Skin of body (tissue), 2 donors: ENCODE data around the gene PFN3. TPM values are rescaled to one million over a fixed set of nuclear protein-coding genes. Genes with fewer than 3 reads are reported as not detected.

Source experiments
- DNase-seq: peaks from one replicate; lab custom pipeline; 2025; lab: John Stamatoyannopoulos, UW
- total RNA-seq: library from RNA; depleted of rRNA; stranded (reverse); fragments of >200 nt; gene quantifications from one replicate; pipeline ENCODE4 v1.2.3, GENCODE V29; 2014

Gene PFN3, protein sequence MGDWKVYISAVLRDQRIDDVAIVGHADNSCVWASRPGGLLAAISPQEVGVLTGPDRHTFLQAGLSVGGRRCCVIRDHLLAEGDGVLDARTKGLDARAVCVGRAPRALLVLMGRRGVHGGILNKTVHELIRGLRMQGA
- not detected for total RNA-seq

DNA sequence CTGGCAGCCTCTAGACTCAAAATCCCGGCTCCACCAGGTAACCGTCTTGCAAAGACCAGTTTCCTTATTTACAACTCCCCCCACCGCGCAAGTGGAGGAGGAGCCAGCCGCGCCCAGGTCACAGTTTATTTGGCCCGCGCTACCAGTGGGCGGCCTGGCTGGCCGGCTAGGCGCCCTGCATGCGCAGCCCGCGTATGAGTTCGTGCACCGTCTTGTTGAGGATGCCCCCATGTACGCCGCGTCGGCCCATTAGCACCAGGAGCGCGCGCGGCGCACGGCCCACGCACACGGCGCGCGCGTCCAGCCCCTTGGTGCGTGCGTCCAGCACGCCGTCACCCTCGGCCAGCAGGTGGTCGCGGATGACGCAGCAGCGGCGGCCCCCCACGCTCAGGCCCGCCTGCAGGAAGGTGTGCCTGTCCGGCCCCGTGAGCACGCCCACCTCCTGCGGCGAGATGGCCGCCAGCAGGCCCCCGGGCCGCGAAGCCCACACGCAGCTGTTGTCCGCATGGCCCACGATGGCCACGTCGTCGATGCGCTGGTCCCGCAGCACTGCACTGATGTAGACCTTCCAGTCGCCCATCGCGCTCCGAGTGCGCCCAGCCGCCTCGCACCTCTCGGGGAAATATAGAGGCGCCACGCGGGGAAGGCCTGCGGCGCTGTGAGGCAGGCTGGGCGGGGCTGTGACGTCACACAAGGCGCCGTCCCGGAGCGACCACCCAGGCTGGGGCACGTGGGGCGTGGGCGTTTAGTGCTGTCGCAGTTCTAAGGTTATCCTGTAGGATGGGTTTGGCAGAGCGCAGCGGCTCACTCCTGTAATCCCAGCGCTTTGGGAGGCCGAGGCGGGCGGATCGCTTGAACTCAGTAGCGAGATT lies at the start of gene PFN3:
TSS of gene PFN3 (minus strand) at position 665 of the 872 bp plus-strand sequence. CDS start at position 580, 85 bp downstream.
- peak; percentile 14 for DNase-seq

DNA sequence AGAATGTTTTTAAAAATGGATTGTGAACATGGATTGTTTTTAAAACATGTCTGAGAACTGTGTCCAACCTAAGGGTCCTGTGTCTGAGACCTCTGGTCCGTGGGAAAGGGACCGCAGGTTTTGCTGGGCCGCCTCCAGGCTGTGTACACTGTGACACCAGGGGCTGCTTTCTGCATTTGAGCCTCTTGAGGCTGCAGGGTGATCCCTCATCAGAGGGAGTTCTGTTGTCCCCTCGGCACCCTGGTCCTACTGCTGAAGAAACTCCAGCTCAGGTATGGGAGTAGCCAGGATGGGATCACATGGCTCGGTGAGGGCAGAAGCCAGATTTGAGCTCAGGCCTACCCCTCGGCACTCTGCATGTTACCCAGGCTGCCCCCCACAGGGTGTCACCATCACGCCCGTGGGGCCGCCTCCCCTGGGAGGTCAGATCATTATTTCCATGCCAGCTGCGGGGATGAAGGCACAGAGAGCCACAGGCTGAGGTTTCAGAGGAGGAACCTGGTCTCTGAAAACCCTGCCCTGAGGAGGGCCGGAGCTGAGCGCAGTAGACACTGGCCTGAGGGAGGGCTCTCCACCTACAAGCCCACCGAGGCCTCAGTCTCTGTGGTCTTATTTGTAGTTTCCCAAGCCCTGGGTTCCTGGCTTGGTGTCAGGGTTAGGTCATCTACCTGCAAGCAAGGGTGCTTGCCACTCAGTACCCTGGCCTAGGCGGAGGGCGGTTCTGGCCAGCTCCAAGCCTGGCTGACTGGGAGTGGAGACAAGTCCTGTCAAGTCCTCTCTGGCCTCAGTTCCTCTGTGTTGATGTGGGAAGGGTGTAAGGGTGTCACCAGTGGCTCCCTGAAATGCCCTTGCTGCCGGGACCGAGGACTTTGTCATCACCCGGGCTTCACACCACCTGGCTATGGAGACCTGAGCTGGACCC lies 48.9 kb upstream of the PFN3 start:
- DNase-seq = no peak

DNA sequence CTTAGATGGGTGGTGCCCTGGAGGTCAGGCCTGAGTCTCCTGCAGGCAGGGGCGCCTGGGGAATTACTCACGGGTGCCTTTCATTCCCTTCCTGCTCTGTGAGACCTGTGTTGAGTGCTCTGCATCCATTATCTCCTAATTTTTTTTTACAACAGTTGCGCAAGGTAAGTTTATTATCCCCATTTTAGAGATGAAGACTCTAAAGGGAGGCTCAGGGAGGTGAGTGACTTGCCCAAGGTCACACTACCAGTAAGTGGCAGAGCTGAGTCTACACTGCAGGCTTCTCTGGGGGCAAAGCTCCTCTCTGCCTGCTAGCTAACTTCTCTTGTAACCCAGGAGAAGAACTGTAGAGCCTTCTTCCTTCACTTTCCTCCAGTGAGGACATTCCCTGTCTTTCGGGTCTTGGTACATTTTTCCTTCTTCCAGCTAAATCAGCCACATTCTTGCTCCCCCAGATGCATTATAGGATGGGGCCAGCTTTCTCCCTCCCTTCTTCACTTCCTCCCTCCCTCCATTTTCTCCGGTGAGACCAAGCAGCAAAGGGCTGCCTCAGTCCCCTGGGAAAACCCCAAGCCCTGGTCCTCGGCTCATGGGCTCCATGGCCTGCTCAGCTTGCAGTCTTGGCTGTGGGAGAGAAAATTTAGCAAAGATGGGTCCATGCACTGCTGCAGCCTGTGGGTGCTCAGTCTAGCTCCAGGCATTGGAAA lies 47.9 kb upstream of the PFN3 start:
- DNase-seq = no peak

DNA sequence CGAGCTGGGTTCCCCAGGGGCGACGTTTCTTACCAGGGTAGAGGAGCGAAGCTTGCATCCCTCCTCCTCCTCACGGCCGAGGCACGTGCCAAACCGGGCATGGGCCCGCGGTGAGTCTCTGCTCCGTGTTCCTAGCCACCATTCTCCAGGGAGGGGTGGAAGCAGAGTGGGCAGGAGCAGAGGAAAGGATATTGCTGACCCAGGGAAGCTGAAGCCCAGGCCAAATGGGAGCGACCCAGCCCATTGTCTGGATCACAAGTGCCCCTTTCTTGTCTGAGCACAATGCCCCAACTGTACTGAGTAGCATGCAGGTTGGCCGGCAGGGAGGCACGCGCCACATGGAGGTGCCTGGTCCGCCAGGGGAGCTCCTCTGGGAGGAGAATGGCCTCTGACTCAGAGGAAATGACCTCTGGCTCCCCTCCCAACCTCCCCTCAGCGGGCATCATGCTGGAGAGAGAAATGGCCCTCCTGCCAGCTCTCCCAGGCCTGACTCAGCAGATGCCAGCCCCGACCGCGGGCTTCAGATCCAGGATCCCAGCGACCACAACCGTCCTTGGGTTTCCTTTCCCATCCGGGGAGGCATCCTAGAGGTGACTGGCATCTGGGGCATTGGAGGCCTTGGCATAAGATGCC lies 47.3 kb upstream of the PFN3 start:
- no peak for DNase-seq

DNA sequence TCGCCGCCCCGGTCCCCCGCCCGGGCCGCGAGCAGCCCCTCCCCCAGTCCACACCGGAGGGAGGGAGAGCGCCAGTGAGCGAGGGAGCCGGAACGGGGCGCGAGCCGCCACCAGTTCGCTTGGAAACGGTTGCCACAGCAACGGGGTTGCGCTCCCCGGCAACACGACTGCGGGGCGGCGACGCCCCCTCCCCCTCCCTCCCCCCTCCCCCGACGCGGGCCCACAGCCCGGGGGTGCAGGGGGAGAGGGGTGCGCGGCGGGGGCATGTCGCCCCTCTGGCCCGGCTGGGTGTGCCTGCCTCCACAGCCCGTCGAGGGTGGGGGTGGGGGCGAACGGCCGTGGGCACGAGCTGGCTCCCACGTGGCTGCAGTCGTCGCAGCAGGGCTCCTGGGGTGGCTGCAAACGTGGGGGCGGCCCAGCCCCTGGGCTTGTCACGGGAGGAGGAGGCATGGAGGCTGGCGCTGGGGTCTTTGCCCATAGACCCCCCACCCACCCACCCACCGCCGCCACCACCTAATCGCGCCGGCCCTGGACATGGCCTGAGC lies 46.7 kb upstream of the PFN3 start:
- peak; percentile 35 for DNase-seq

DNA sequence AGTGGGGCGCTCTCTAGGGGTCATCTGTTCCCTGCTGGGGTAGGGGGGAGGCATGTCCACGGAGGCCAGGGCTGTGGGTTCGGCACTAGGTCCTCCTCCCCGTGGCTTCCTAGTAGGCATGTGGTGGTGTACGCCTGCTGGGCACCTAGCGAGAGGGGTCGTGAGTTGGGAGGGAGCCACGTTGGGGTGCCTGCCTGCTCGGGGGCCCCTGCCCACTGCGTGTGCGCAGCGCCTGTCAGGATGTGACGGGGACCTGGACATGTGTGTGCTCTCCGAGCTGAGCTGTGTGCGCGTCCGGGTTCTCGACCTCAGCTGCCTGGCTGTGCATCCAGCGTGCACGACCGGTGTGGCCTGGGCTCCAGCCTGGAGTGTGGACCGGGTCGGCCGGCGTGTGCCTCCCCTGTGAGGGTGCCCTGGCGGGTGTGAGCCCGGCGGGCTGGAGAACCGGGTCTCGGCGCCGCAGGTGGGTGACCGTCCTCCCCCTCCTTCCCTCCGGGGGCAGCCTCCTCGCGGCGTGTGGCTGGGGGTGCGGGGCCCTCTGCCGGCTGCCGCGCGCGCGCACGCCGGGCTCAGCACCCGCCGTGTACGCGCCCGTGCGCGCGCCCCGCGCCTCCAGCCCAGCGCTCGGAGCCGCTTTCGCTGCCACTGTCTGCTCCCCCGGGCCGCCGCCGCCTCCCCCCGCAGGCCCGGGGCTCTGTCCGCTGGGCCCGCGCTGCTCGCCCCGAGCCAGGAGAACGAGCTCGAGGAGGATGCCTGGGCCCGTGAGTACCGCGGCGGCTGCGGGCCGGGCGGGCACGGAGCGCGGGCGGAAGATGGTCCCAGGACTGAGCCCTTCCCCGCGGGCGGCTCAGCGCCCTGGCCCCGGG lies 46.0 kb upstream of the PFN3 start, which contains the start of gene PRR7:
TSS of gene PRR7 (plus strand) at position 615 of the 866 bp plus-strand sequence. CDS start 8,254 bp downstream, outside the sequence.
- peak; percentile 39 for DNase-seq

DNA sequence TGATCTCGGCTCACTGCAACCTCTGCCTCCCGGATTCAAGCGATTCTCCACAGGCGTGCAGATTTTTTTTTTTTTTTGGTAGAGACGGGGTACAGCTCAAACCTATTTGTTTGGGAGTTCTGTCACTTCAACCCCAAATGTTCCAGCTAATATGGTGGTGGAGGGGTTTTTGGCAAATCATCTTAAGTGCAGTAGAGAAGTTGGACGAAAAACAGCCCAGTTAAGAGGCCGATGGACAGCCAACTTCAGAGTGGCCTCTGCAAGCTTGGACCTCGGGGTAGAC lies 45.4 kb upstream of the PFN3 start:
- DNase-seq = no peak

DNA sequence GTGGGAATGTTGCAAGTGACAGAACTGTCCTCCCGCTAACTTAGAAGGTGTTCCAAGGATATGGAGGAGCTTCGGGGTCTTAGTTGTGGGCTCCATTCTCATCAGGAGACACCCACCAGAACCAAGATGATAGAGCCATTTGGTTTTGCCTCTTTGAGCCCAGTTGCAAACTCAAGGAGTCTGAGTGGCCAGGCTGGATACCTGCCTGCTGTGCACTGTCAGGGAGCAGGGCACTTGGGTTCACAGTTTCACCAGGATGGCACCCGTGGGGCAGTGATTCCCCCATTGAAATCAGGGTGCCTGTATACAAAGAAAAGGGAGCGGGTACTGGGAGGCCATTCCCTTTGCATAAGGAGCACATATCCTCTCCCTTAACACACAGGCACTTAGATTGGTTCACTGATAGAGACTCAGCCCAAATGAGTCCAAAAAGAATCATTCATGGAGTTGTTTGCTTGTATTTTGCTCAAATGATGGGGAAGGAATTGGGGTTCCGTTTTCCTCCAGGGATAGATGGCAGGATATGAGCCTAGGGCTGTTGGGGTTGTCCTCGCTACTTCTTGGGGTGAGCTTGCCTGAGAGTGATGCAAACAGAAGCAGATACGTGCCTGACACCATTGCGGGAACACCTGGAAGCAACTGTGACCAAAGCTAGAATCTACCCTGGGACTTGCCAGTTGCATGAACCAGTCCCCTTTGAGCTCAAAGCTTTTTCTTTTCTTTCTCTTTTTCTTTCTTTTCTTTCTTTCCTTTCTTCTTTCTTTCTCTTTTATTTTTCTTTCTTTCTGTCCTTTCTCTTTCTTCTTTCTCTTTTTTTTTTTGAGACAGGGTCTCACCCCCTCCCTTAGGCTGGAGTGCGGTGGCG lies 44.8 kb upstream of the PFN3 start:
- DNase-seq = no peak

DNA sequence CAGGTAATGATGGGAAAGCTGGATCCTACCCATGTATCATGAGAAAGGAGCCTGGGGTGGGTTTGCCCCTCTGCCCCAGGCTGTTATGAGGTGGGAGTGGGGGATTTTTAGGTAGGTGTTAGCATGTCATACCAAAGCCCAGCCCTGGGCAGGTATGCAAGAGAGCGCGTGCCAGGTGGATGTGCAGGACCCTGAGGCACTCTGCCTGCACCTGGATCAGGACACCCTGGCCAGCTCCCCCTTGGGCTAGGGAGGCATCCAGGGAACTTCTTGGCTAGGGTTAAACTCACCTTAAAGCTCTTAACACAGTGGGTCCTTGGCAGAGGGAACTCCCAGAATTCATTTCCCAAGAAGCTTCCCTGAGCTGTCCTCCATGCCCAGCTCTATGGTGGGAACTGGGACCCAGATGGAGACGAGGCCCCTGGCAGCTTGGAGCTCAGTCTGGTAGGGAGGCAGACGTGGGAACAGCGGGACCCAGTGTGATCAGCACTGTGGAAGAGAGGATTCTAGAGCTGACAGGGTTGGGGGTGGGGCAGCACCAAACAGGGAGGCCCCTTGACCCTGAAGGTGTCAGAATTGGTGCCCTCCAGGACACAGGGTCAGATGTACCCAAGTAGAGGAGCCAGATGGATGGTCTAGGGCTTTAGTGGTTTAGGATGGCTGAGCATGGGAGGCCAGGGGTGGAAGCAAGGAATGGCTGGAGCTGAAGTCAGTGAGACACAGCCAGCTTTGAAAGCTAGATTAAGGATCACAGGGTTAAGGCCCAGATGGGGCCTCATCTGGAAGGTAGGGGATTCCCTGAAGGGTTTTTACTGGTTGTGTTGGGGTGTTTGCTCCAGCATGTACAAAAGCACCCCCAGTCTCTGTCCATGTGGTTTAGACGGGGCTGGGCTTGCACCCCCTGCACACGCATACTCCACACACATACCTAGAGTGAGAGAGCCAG lies 43.9 kb upstream of the PFN3 start:
- DNase-seq = no peak

DNA sequence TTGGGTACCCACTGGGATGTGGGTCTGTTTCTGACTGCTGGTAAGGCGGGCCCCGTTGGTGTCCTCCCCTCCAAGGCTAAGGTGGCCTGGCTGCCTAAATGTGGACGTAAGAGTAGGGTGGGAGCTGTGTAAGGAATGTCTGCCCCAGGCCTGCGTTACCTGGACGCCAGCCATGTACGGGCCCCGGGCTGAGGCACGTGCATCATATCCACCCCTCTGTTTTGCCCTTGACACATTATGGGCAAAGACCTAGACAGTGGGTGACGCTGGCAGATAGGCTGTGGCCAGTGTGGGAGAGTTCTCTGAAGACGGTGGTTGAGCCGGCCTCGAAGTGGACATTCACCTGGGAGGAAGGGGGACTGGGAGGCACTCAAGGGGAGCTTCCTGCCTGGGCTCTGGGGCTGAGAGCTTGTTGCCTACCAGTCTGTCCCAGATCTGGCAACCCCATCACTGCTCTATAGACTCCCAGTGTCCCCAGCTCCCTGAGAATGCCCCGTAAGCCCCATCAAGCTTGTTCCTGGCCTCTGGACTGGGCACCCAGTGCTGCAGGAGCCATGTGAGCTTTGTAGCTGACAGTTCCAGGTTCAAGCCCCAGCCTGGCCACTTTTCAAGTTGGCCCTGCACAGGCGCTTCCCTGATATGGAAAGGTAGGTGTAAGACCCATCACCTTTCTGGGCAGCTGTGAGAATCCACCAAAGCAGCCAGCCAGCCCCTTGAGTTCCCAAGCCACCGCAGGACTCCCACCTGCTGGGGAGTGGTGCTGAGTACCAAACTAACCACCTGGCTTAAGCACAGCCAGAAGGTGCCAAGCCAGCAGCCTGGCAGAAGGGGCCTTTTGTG lies 42.9 kb upstream of the PFN3 start:
- no peak for DNase-seq

DNA sequence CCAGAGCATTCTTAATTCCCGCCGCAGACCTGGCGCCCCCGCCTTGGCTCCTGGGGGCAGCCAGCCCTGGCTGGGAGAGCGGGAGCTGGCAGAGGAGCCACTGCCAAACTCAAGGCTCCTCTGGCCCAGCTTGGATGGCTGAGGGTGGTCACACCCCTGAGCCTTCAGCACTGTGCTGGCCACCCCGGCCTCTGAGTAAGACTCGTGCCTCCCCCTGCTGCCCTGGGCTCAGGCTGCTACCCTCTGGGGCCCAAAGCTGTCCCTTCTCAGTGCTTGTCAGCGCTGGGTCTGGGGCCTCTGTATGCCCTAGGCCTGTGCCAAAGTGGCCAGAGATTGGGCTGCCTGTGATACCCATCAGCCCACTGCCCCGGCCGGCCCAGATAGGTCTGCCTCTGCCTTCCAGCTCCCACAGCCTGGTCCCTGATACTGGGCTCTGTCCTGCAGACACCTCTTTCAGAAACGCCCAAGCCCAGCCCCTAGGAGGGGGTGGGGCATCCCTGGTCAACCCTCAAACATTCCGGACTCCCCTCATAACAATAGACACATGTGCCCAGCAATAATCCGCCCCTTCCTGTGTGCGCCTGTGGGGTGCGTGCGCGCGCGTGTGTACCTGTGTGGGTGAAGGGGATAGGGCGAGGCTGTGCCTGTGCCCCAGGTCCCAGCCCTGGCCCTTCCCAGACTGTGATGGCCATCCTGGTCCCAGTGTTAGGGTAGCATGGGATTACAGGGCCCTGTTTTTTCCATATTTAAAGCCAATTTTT lies 41.8 kb upstream of the PFN3 start:
- DNase-seq = no peak

DNA sequence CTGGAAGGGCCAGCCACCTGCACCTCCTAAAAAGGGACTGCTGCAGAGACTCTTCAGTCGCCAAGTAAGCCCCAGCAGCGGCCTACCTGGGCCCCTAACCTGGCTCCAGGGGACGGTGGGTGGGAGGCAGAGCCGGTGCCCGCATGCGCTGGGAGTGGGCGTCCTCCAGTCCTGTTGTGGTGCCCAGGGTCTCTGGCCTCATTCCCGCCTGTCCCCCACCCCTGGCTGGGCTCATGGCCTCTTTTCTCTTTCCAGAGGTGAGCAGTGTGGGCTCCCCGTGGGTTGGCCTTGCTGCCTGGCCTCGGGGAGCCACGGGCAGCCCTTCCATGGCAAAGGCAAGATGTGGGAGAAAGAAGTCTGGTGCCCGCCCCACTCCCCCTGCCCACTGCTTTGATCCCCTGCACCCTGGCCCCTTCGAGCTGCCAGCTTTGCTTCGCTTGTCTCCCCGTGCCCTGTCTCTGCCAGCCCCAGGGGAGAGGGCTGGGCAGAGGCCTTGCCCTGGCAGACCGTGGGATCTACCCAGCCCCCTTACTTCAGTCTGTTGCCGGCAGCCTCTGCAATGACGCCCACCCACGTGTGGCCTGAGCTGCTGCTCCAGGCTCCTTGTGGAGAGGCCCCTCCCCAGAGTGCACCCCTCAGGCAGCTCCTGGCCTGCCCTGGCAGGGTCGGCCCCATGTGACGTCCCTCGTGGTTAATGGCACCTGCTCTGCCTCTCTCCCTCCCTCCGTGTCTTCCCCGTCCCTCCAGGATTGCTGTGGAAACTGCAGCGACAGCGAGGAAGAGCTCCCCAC lies 40.7 kb upstream of the PFN3 start:
- DNase-seq = no peak

DNA sequence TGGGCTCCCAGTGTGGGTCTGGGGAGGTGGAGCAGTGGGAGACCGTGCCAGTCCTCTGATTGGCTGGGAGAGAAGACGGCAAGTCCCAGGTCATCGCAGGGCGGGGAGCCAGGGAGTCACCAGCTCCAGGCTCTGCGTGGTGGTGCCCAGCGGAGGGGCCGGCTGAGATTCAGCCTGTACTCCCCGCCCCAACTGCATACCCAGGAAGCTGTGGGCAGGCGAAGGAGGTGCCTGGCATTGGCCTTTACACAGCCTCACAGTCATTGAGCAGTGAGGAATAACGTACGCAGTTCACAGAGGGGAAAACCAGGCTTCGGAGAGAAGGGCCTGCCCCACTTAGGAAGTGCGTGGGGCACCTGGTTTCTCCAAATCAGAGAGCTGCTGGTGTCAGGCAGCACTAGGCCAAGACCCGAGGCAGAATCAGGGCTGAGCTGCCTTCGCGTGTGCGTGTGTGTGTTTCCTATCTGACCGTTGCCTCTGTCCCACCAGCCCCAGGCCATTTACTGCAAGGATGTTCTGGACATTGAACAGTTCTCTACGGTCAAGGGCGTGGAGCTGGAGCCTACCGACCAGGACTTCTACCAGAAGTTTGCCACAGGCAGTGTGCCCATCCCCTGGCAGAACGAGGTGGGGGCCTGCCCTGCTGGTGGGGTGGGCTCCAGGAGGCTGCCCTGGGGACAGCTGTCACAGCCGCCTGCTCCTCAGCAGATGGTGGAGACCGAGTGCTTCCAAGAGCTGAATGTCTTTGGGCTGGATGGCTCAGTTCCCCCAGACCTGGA lies 39.9 kb upstream of the PFN3 start:
- no peak for DNase-seq

DNA sequence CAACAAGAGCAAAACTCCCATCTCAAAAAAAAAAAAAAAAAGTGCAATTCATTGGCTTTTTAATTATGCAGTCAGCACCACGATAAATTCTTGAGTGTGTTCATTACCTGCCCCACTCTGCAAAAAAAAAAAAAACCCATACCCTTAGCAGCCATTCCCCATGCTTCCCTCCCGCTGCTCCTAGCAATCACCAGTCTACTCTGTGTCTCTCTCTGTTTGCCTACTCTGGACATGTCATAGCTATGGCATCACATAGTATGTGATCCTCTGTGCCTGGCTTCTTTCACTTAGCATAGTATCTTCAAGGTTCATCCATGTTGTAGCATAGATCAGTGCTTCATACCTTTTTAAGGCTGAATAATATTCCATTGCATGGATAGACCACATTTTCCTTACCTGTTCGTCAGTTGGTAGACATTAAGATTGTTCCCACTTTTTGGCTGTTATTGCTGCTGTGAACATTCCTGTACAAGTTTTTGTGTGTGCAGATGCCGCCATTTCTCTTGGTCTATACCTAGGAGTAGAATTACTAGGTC lies 39.1 kb upstream of the PFN3 start:
- DNase-seq = no peak
